Measurements from ENCODE around the gene PAQR6. TPM values are rescaled to one million over a fixed set of nuclear protein-coding genes. Genes with fewer than 3 reads are reported as not detected.

Gene PAQR6
- total RNA-seq, 1 experiment from 2014 or later, result 0.92 TPM

DNA sequence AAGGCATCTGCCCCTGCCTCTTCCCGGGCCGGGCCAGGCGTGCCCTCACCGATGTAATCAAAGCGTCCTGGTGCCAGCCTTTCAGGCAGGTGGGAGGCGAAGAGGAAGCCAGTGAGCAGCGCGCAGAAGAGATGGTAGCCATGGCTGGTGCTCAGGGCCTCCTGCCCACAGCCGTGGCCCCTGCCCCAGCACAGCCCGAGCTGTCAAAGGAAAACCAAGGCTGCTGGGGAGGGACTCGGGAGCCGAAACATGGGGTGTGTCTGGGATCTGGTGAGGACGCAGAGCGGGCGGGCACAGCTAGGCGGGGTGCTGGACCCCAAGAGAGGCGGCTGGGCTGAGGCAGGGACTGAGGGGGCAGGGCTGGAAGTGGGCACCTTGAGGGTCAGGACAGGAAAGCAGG is 3.1 kb downstream of the PAQR6 start:
- no peaks in the 10 kb centered on the region for H3K27me3 ChIP-seq (ENCODE audit: control insufficient read depth, insufficient read depth, low read length)
- ChIA-PET POLR2A (no interaction called here), CTCF (no interaction called here)
- ATAC-seq (no peak), DNase-seq (ENCODE audit: low read depth, low spot score) (no peak)
- peaks cover 9% of the 10 kb centered on the region for H3K4me1 ChIP-seq (ENCODE audit: control insufficient read depth, insufficient read depth, low read length)
- H3K36me3 ChIP-seq (ENCODE audit: control insufficient read depth, insufficient read depth, low read length), result no peaks in the 10 kb centered on the region
- TF ChIP-seq SIN3A (IDR thresholded peaks at IDR 0.05; ENCODE audit: borderline replicate concordance, insufficient read depth, low read depth, low read length), result no peak
- no peak for TF ChIP-seq REST (IDR thresholded peaks at IDR 0.05; ENCODE audit: insufficient read depth in 1 of 2, low read depth in 2 of 2, low read length in 1 of 2)
- in situ Hi-C loops (cut with HindIII; ENCODE audit: low pct_unique_long_range_greater_than_20kb, low sequenced_read_pairs) (no loop called here), intact Hi-C loops (cut with micrococcal nuclease; ENCODE audit: unreplicated experiment) (no loop called here)
- no peak overlapping the region for H3K4me3 ChIP-seq (ENCODE audit: low read depth in 2 of 2, low read length in 2 of 2)
- H3K27ac ChIP-seq (ENCODE audit: low read length), result no peak overlapping the region
- BruUV-seq (replicated peaks), result no TSS peak
- no peaks in the 10 kb centered on the region for H3K9me3 ChIP-seq (ENCODE audit: control insufficient read depth, insufficient read depth, low read depth, low read length)

- H3K36me3 ChIP-seq (ENCODE audit: control insufficient read depth, insufficient read depth, low read length), result no peaks in the 10 kb centered on the region
- TF ChIP-seq, protein P1, sequence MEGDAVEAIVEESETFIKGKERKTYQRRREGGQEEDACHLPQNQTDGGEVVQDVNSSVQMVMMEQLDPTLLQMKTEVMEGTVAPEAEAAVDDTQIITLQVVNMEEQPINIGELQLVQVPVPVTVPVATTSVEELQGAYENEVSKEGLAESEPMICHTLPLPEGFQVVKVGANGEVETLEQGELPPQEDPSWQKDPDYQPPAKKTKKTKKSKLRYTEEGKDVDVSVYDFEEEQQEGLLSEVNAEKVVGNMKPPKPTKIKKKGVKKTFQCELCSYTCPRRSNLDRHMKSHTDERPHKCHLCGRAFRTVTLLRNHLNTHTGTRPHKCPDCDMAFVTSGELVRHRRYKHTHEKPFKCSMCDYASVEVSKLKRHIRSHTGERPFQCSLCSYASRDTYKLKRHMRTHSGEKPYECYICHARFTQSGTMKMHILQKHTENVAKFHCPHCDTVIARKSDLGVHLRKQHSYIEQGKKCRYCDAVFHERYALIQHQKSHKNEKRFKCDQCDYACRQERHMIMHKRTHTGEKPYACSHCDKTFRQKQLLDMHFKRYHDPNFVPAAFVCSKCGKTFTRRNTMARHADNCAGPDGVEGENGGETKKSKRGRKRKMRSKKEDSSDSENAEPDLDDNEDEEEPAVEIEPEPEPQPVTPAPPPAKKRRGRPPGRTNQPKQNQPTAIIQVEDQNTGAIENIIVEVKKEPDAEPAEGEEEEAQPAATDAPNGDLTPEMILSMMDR (IDR thresholded peaks at IDR 0.05), result no peak
- H3K27ac ChIP-seq (ENCODE audit: low read length), result no peak overlapping the region
- no peaks in the 10 kb centered on the region for H3K9me3 ChIP-seq (ENCODE audit: control insufficient read depth, insufficient read depth, low read depth, low read length)
- ATAC-seq, result 0 out of 2 replicates have a peak, but pooled peaks have one; percentile 9
- H3K4me3 ChIP-seq (ENCODE audit: low read depth in 2 of 2, low read length in 2 of 2), result no peak overlapping the region
- POLR2A ChIA-PET, result no interaction called here
- H3K27me3 ChIP-seq (ENCODE audit: control insufficient read depth, insufficient read depth, low read length), result no peaks in the 10 kb centered on the region
- intact Hi-C loops (cut with micrococcal nuclease; ENCODE audit: unreplicated experiment) (no loop called here), in situ Hi-C loops (cut with HindIII; ENCODE audit: low pct_unique_long_range_greater_than_20kb, low sequenced_read_pairs) (no loop called here)
- no peak for DNase-seq (ENCODE audit: low read depth, low spot score)
- CTCF ChIA-PET, result no interaction called here
- no TSS peak for BruUV-seq (replicated peaks)
- peaks cover 9% of the 10 kb centered on the region for H3K4me1 ChIP-seq (ENCODE audit: control insufficient read depth, insufficient read depth, low read length)
Measured at GRCh38 chr1:156244126-156244525, 3.7 kb downstream of the PAQR6 start.

- ATAC-seq (no peak), DNase-seq (ENCODE audit: low read depth, low spot score) (no peak)
- ChIA-PET CTCF (no interaction called here), POLR2A (no interaction called here)
- in situ Hi-C loops (cut with HindIII; ENCODE audit: low pct_unique_long_range_greater_than_20kb, low sequenced_read_pairs), result no loop called here
- H3K27ac ChIP-seq (ENCODE audit: low read length), result no peak overlapping the region
- H3K4me3 ChIP-seq (ENCODE audit: low read depth in 2 of 2, low read length in 2 of 2), result no peak overlapping the region
- no peaks in the 10 kb centered on the region for H3K36me3 ChIP-seq (ENCODE audit: control insufficient read depth, insufficient read depth, low read length)
- H3K27me3 ChIP-seq (ENCODE audit: control insufficient read depth, insufficient read depth, low read length), result no peaks in the 10 kb centered on the region
- peaks cover 9% of the 10 kb centered on the region for H3K4me1 ChIP-seq (ENCODE audit: control insufficient read depth, insufficient read depth, low read length)
- TF ChIP-seq REST (IDR thresholded peaks at IDR 0.05; ENCODE audit: insufficient read depth in 1 of 2, low read depth in 2 of 2, low read length in 1 of 2), result no peak
- no peak for TF ChIP-seq POLR2AphosphoS5 (IDR thresholded peaks at IDR 0.05; ENCODE audit: low read depth, low read length)
- no peaks in the 10 kb centered on the region for H3K9me3 ChIP-seq (ENCODE audit: control insufficient read depth, insufficient read depth, low read depth, low read length)
- BruUV-seq (replicated peaks), result no TSS peak
- intact Hi-C loops (cut with micrococcal nuclease; ENCODE audit: unreplicated experiment), result no loop called here
Measured at GRCh38 chr1:156242738-156243137, 5.1 kb downstream of the PAQR6 start.

Measured in Panc1 (cell line).